GM18907 (cell line): ENCODE data around the gene ISG20.

Experiments used
- ATAC-seq: cut with Tn5 transposase; IDR thresholded peaks from one replicate; pipeline ENCODE4 v1.9.1; 2021; ENCODE audit warnings: mild to moderate bottlenecking, moderate library complexity; ENCODE audit not compliant: unreplicated experiment

The ISG20 gene

DNA sequence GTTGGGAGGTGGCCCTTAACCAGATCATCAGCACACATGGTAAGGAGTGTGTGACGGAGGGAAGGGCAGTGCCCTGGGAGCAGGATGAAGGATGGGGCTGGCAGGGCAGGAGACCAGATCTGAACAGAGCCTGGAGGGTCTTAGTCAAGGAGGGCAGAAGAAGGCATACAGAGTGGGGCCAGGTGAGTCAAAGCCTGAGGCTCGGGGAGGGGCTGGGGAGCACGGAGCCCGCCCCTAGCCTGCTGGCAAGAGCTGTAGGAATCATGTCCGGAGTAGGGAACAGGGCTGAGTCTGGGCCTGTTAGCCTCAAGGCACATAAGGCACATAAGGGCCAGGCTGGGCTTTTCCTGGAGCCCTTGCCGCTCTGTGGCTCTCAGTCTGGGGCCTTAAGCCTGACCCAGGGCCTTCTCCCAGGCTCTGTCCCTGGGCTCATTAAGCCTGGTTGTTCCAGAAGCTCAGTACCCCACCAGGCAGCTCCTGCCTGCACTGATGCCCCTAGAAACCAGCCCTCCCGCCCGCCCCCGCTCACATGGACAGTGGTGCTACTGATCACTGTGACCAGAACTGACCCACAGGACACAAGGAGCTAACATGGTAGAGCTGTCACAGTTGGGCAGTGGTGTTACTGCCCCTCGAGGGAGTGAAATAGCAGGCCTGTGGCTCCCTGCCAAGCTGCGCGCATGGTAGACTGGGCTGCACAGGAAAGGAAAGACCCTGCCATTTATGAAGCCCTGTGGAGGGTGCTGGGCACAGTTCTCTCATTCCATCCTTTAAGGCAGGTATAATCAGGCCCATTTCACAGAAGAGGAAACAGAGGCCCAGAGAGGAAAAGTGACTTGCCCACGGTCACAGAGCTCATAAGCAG lies 14.6 kb downstream of the ISG20 start:
- ATAC-seq: no peak

DNA sequence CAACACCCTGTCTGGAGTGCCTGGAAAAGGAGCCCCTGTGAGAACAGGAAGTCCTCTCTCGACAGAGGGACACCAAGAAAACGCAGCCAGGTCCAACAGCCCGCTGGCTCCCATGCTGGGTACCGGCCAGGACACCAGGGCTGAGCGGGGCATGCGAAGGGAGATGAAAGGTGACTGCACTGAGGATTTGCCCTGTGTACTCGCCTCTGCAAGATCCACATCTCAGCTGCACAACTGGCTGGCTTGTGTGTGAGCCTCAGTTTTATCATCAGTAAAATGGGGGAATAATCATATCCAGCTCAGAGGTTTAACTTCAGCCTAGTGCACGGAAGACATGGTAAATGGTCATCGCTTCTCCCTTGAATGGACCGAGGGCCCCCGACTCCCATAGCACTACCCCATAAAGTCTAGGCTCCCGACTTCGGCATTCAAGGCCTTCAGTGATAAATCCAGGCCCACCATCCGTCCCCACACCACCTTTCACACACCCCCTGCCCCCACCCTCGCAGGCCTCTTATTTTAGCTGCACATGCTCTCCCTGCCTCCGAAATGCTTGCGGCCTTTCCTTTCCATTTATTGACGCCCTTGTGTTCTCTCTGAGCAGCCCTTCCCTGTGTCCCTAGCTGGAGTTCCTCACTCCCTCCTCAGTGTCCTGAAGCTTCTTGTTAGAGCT lies 15.8 kb downstream of the ISG20 start:
- ATAC-seq: no peak

DNA sequence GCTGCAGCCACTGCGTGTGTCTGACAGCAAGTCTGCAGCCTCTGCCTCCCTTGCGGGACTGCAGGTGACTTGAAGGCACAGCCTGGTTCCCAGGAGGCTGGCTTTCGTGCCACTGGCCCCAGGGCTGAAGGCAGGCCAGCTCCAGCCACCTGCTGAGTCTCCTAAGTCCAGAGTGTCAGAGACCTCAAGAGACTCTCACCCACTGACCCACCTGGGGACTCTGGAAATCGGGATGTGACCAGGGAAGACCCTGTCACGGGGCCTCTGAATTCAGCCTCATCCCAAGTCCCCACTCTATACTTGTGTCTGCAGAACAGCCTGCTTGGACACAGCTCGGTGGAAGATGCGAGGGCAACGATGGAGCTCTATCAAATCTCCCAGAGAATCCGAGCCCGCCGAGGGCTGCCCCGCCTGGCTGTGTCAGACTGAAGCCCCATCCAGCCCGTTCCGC lies 16.3 kb downstream of the ISG20 start:
- no peak for ATAC-seq

DNA sequence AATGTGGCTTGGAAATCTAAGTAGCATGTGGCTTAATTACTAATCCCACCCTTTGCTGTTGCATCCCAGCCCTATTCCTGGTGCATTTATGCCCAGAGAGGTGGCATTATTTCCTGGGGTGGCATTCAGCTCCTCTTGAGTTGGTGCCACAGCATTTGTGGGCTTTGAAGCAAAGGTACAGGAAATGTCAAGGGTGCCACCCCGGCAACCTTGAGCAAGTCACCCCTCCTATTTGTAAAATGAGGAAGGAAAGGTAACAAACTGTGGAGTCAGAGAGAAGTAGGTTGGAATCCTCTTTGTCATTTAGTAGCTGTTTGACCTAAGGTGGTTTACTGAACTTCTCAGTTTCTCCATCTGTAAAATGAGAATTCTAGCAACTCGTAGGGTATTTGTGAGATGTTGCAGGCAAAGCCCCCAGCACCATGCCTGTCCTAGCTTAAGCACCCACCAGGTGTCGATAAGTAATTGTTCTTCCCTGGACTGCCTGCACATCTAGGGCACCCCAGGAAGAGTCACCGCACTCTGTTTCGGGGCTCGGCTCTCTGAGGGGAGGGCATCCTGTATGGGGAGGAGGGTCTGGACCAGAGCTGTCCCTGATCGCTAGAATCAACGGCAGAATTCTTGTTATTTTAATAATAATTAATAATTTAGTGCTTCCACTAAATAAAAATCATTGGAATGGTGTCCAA lies 17.1 kb downstream of the ISG20 start:
- ATAC-seq: no peak

DNA sequence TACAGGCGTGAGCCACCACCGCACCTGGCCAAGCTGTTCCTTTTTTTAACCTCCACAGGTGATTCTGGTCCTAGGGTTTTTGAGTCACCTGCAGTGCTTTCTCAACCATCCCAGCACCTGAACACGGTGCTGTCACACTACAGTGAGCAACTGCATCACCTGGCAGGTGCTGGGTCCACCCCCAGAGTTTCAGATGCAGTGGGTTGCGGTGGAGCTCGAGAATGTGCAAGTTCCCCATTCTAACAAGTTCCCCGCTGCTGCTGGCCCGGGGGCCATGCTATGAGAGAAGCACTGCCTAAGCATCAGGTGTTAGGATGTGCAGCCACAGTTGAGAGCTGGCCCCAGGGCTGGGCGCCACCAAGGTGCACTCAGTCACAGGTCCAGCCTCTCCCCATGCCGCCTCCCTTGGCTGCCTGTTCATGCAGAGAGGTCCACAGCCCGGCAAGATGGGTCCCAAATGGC lies 18.0 kb downstream of the ISG20 start:
- peak; percentile 90 for ATAC-seq

GRCh38 chr15:88657326-88658069 lies 18.7 kb downstream of the ISG20 start:
- no peak for ATAC-seq

DNA sequence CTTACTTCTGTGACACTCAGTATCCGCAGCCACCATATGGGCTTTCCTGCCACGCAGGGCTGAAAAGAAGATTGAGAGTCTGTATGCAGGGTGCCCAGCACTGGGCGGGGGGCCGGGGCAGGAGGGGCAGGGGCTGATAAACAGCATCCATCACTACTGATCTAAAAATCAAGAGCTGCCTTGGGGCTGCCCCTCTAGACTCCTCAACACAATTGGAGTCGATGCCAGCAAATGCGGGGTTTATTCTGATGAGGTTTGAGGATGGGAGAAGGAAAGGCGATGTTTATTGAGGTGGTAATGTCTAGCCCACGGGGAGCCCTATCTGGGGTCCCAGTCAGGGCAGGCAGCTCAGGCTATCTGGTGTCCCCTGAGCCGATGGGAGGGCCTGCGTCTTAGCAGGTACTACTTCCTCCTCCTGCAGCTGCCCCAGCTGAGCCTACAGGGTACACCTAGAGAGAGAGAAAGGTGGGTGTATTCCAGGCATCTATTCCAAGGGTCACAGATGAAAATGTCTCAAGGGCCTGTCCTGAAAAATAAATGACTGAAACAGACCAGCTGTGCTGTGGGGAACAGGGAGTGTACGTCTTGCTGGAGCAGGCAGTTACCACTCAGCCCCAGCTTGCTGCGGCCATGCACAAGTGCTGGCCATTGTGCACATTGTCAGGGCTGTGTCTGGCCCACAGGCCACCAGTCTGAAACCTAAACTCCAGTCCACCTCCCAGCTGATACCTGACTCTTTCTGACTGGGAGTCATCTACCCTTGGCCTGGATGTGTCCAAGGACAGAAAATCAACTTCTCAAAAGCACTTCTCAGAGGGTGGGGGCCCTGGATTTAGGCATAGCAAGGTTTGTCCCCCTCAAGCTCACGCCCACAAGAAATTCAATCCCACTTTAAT lies 19.5 kb downstream of the ISG20 start:
- ATAC-seq: no peak

DNA sequence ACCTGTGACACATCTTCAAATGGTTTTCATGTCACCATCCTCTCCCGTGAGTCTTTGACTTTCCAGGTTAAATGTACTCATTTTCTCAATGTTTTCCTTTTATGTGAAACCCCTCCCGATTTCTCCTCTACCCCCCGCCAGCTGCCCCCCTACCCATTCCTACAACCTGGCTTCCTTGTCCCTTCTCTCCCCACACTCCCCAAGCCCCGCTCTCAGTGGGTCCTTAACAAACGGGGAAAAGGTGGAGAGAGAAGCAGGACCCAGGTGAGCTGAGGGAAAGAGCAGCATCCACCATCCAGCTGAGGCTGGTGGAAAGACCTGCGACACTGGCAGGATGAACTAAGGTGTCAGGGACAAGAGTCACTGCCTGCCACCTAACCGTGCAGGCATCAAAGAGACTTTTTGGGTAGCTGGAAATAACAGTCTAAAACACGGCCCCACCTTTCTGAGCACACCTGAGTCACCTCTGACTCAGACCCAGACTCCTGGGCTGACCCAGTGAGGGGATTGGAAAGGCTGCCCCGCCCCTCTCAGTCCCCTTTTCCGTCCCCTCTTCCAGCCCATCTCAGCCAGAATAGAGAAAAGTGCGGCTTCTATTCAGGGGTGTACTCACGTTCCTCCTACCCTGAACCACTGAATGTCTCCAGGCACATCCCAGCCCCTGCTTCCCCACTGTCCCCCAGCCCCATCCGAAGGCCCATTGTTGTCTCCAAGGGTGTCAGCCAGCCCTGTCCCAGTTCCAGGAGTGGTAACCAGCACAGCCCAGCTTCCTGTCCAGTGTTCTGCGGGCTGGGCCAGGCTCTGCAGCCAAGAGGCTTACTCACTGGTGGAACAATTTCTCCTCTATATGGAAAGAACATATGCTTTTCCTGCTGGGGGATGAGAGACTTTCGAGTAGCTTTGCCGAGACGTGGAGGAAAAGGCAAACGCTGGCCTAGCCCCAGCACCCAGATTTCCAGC lies 20.4 kb downstream of the ISG20 start:
- ATAC-seq: no peak

DNA sequence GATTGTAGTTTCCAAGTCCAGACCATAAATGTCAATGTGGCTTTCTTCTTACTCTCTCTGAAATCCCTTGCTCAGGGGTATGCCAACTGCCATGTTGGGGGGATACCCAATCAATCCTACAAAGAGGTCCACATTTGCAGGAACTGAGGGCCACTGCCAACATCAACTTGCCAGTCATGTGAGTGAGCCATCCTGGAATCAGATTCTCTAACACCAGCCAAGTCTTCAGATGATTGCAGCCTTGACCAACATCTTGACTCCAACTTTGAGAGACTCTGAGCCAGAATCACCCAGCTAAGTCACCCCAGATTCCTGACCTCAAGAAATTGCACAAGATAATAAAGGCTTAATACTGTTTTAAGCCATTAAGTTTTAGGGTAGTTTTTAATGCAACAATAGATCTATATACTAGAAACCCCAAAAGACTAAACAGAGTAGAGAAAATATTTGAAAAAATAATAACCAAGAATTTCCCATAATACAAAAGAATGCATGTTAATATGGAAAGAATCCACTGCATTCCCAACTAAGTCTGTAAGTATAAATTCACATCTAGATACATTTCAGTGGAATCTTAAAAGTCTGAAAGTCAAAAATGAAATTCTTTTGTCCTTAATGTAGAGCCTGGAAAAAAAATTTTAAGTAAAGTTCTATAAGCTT lies 22.4 kb downstream of the ISG20 start:
- ATAC-seq: no peak

GRCh38 chr15:88661761-88662556 lies 23.1 kb downstream of the ISG20 start:
- ATAC-seq: no peak

- no peak for ATAC-seq
Observed at GRCh38 chr15:88663141-88663621, 24.4 kb downstream of the ISG20 start.

DNA sequence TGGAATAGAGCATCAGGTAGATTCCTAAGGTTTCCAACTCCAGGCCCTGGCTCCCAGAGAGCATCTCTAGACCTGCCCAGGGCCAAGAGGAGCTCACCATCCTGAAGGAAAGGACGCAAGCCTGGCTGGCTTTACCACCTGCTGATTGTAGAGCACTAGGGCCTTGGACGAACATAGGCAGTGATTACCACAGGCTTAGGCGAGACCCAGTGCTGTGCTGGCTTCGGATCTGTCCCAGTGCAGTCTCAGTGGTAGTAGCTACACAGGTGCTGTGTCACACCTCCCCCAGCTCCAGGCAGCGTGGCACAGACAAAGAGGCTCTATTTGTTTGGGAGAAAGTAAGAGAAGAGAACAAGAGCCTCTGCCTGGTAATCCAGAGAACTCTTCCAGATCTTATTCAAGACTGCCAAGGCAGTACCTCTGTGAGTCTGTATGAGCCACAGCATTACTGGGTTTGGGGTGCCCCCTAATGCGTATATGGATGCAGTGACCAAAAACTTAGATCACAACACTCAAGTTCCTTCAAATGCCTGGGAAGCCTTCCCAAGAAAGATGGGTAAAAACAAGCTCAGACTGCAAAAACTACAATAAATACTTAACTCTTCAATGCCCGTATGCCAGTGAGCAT lies 25.4 kb downstream of the ISG20 start:
- no peak for ATAC-seq

- no peak for ATAC-seq
Observed at GRCh38 chr15:88674661-88675060, 35.8 kb downstream of the ISG20 start.

- ATAC-seq: no peak
Observed at GRCh38 chr15:88678755-88679154, 39.9 kb downstream of the ISG20 start.

DNA sequence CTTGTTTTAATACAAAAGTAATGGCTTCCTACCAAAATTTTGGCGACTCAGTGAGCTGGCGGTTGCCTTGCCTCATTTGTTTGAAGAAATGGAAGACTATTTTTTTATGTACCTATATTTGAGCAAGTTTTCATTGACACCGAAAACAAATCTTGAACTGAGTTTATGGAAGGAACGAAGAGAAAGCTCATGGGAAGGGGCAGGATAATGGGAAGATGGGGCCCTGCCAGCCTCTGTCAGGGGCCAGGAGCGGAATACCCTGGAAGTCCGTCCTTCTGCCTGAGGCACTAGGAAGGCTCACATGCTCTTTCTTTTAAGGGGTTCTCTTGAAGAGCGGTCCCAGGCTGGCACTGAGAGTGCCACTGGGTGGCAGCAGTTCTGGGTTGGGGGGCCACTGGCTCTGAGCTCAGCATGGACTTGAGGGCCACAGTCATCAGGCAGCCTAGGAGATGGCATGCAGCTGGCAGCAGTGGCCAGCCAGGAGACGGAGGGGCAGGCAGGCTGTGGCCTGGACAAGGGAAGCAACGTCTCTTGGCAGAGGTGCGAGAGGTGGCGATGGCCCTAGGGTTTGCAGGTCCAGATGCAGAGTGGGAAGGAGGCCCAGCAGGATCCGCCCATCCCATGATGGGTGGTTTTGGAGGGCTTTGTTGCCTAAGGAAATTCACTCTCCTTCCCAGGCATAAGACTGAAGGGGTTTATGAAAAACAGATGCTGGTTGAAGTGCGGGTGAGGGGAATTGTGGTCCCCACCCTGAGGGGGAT lies 41.6 kb downstream of the ISG20 start:
- ATAC-seq: no peak

DNA sequence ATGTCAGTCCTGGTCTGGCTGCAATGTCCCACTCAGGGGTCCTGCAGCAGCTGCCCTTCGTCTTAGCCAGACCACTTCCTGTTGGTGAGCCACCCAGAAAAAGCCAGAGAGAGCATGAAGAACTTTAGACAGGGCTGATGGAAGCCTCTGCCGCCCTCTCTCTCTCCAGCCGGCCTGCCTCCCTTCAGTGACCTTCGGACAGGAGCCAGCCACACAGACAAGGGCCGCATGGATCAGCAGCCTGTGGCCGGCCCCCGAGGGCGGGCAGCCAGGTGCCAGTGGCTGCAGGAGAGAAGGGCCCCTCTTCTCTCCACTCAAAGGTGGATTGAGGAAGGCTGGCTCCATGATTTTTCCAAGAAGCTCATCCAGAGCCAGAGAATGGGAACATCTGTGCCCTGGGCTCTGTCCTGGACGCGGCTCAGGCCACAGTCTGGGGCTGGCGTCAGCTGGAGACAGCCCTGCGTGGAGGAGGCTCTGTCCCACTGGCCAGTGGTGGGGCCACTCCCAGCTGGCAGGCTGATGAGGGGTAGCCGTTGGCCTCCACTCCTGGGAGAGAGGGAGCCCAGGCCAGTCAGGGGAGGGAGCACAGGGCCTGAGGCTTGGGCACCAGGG lies 42.9 kb downstream of the ISG20 start:
- ATAC-seq: no peak
